ENCODE results near the gene OR51A7. TPM values are rescaled to one million over a fixed set of nuclear protein-coding genes. Genes with fewer than 3 reads are reported as not detected.
"Not testable (repeated sequence)": the region's sequence is repeated elsewhere in the genome, so short reads cannot be mapped to it uniquely, and the experiment has no call there.

OR51A7 gene
- not detected in 2 replicates for total RNA-seq

- no peak within 1 kb of the TSS for H3K4me3 ChIP-seq (ENCODE audit: low read depth, low read length)
- TF ChIP-seq CTCF (IDR thresholded peaks at IDR 0.05; ENCODE audit: insufficient read depth, low read depth, low read length), result no peak
- DNase-seq (ENCODE audit: low read depth), result no peak
These were observed at the start of gene OR51A7 for GRCh38 chr11:4903484-4903883. Gene OR51A7, plus strand, starts transcription at chr11:4903783. Its CDS starts 3,587 bp downstream, at chr11:4907370.

- not testable (repeated sequence) for DNase-seq (ENCODE audit: low read depth); H3K4me3 ChIP-seq (ENCODE audit: low read depth, low read length)
These were observed 49.3 kb upstream of the OR51A7 start for GRCh38 chr11:4854286-4854685.

- no peak overlapping the region for H3K4me3 ChIP-seq (ENCODE audit: low read depth, low read length)
- DNase-seq (ENCODE audit: low read depth), result no peak
- TF ChIP-seq CTCF (IDR thresholded peaks at IDR 0.05; ENCODE audit: insufficient read depth, low read depth, low read length), result no peak
These were observed 40.9 kb upstream of the OR51A7 start for GRCh38 chr11:4862447-4863236.

GRCh38 chr11:4863876-4864275, 39.7 kb upstream of the OR51A7 start:
- H3K4me3 ChIP-seq (ENCODE audit: low read depth, low read length), result no peak overlapping the region
- TF ChIP-seq CTCF (IDR thresholded peaks at IDR 0.05; ENCODE audit: insufficient read depth, low read depth, low read length), result no peak
- no peak for DNase-seq (ENCODE audit: low read depth)

GRCh38 chr11:4865855-4866254, 37.7 kb upstream of the OR51A7 start:
- DNase-seq (ENCODE audit: low read depth), result no peak
- no peak for TF ChIP-seq CTCF (IDR thresholded peaks at IDR 0.05; ENCODE audit: insufficient read depth, low read depth, low read length)
- no peak overlapping the region for H3K4me3 ChIP-seq (ENCODE audit: low read depth, low read length)

GRCh38 chr11:4881188-4881587, 22.4 kb upstream of the OR51A7 start:
- no peak overlapping the region for H3K4me3 ChIP-seq (ENCODE audit: low read depth, low read length)
- DNase-seq (ENCODE audit: low read depth), result no peak
- no peak for TF ChIP-seq CTCF (IDR thresholded peaks at IDR 0.05; ENCODE audit: insufficient read depth, low read depth, low read length)

- H3K4me3 ChIP-seq (ENCODE audit: low read depth, low read length), result no peak within 1 kb of the TSS
- no peak for TF ChIP-seq CTCF (IDR thresholded peaks at IDR 0.05; ENCODE audit: insufficient read depth, low read depth, low read length)
- DNase-seq (ENCODE audit: low read depth), result peak; percentile 6
These were observed 21.6 kb upstream of the OR51A7 start, which contains the start of gene OR51T1 for GRCh38 chr11:4881860-4882500. Gene OR51T1, plus strand, starts transcription at chr11:4881900. Its CDS starts 0 bp downstream, at chr11:4881900.

Data from fibroblast of villous mesenchyme (primary cell).